SU-DHL-6 (cell line): ENCODE data around the gene CUX1.
"Not testable (repeated sequence)": the region's sequence is repeated elsewhere in the genome, so short reads cannot be mapped to it uniquely, and the experiment has no call there.

ENCODE experiments used
- H2AFZ ChIP-seq: fragments of 200-600 bp; sonication (generic); 2 replicates; pipeline ENCODE4 v1.6.1; 2014; ENCODE audit warnings: low read depth, mild to moderate bottlenecking, moderate library complexity, mixed read lengths, antibody characterized with exemption, low read length; ENCODE audit not compliant: severe bottlenecking
- H3F3A ChIP-seq: fragments of 200-600 bp; shearing (Covaris generic); 2 replicates; pipeline ENCODE4 v1.6.0; 2016; ENCODE audit warnings: antibody characterized with exemption, mild to moderate bottlenecking; ENCODE audit not compliant: insufficient read depth
- H3K27ac ChIP-seq: fragments of 200-600 bp; sonication (generic); 2 replicates; pipeline ENCODE4 v1.5.1; 2016; ENCODE audit warnings: low read depth, mild to moderate bottlenecking, low read length, moderate library complexity, mixed read lengths
- H3K27me3 ChIP-seq: fragments of 200-600 bp; sonication (generic), shearing (Covaris generic); 2 replicates; pipeline ENCODE4 v1.6.0; 2014; ENCODE audit warnings: mild to moderate bottlenecking, low read length
- H3K36me3 ChIP-seq: fragments of 200-600 bp; sonication (generic); 2 replicates; pipeline ENCODE4 v1.6.1; 2014; ENCODE audit warnings: mild to moderate bottlenecking, low read length, mixed read lengths
- H3K4me2 ChIP-seq: fragments of 300-600, 200-600 bp; shearing (Covaris generic), sonication (generic); 2 replicates; pipeline ENCODE4 v1.6.0; 2014; ENCODE audit warnings: low read length, low read depth, mild to moderate bottlenecking; ENCODE audit not compliant: poor library complexity, severe bottlenecking
- H3K4me3 ChIP-seq: fragments of 200-600 bp; sonication (generic); 2 replicates; pipeline ENCODE4 v1.5.1; 2014; ENCODE audit warnings: antibody characterized with exemption, low read length, mild to moderate bottlenecking, mixed read lengths; ENCODE audit not compliant: insufficient read depth, poor library complexity, severe bottlenecking
- H3K79me2 ChIP-seq: fragments of 200-600 bp; sonication (generic); 2 replicates; pipeline ENCODE4 v1.6.1; 2014; ENCODE audit warnings: mild to moderate bottlenecking, low read length, moderate library complexity; ENCODE audit not compliant: insufficient read depth
- H3K9ac ChIP-seq: fragments of 200-600 bp; sonication (generic); 2 replicates; pipeline ENCODE4 v1.7.0; 2014; ENCODE audit warnings: mild to moderate bottlenecking, low read length
- H3K9me2 ChIP-seq: fragments of 200-600 bp; sonication (generic); replicated peaks from 2 replicates; pipeline ENCODE4 v1.6.1; 2014; ENCODE audit warnings: low read length; ENCODE audit not compliant: insufficient read depth
- H3K9me3 ChIP-seq: fragments of 200-600 bp; sonication (generic); 2 replicates; pipeline ENCODE4 v1.6.1; 2014; ENCODE audit warnings: low read length, mixed read lengths; ENCODE audit not compliant: insufficient read depth
- H4K20me1 ChIP-seq: fragments of 200-600 bp; sonication (generic); 2 replicates; pipeline ENCODE4 v1.6.1; 2014; ENCODE audit warnings: low read depth, mild to moderate bottlenecking, antibody characterized with exemption, low read length, moderate library complexity, mixed read lengths
- CTCF ChIP-seq: fragments of 200-600 bp; sonication (generic); IDR thresholded peaks from one replicate; pipeline ENCODE4 v1.5.1; 2017; ENCODE audit warnings: antibody characterized with exemption, mild to moderate bottlenecking, low read length, moderate library complexity; ENCODE audit not compliant: insufficient read depth, poor library complexity, severe bottlenecking
- EZH2phosphoT487 ChIP-seq: fragments of 200-600 bp; sonication (generic), shearing (Covaris generic); conservative IDR thresholded peaks from 2 replicates; pipeline ENCODE4 v1.6.1; 2018; ENCODE audit warnings: mild to moderate bottlenecking, antibody characterized with exemption, low read length, moderate library complexity, mixed read lengths

CUX1 gene

GRCh38 chr7:101884671-101885596 is 67.5 kb downstream of the CUX1 start:
- Histone ChIP-seq H3K4me2 (peak overlapping the region; percentile 54), H2AFZ (no peak overlapping the region), H3K9me2 (no peaks in the 10 kb centered on the region), H3K36me3 (no peaks in the 10 kb centered on the region), H3K9ac (peak overlapping the region; percentile 41), H3K27ac (peak overlapping the region; percentile 79), H4K20me1 (no peaks in the 10 kb centered on the region; the same call in 1 of the 2 replicates), H3F3A (peaks cover 53% of the 10 kb centered on the region), H3K4me3 (peak overlapping the region; percentile 15), H3K9me3 (no peaks in the 10 kb centered on the region), H3K27me3 (no peaks in the 10 kb centered on the region), H3K79me2 (peaks cover 100% of the 10 kb centered on the region)
- TF ChIP-seq EZH2phosphoT487 (no peak), CTCF (no peak)

GRCh38 chr7:101885597-101885955 is 68.2 kb downstream of the CUX1 start:
- Histone ChIP-seq H3F3A (peaks cover 51% of the 10 kb centered on the region), H3K36me3 (no peaks in the 10 kb centered on the region), H3K9me3 (no peaks in the 10 kb centered on the region), H2AFZ (no peak overlapping the region), H3K79me2 (peaks cover 100% of the 10 kb centered on the region), H3K9ac (peak overlapping the region; percentile 41), H3K4me2 (peak overlapping the region; percentile 54), H3K9me2 (no peaks in the 10 kb centered on the region), H3K4me3 (peak overlapping the region; percentile 15), H3K27ac (peak overlapping the region; percentile 79), H3K27me3 (no peaks in the 10 kb centered on the region), H4K20me1 (no peaks in the 10 kb centered on the region; the same call in 1 of the 2 replicates)
- TF ChIP-seq CTCF = no peak
- TF ChIP-seq EZH2phosphoT487 = no peak

GRCh38 chr7:101887352-101887751 is 69.9 kb downstream of the CUX1 start:
- H3K27ac ChIP-seq = peak overlapping the region; percentile 41

GRCh38 chr7:101888564-101888963 is 71.1 kb downstream of the CUX1 start:
- H3K4me2 ChIP-seq = peak overlapping the region; percentile 50
- not testable (repeated sequence) for H3K36me3 ChIP-seq, H3K9me3 ChIP-seq, H3K27me3 ChIP-seq, H4K20me1 ChIP-seq, H3K9me2 ChIP-seq, H2AFZ ChIP-seq, H3K4me3 ChIP-seq
- peaks cover 49% of the 10 kb centered on the region for H3F3A ChIP-seq
- peak overlapping the region; percentile 73 for H3K27ac ChIP-seq
- H3K9ac ChIP-seq = 0 out of 2 replicates have a peak overlapping the region, but pooled peaks have one; percentile 38
- peaks cover 99% of the 10 kb centered on the region for H3K79me2 ChIP-seq

More at GRCh38 chr7:101887352-101887751, 69.9 kb downstream of the CUX1 start:
- not testable (repeated sequence) for H4K20me1 ChIP-seq, H3K4me3 ChIP-seq, H3K9ac ChIP-seq, H3K36me3 ChIP-seq, H3K27me3 ChIP-seq, H3K9me3 ChIP-seq, H2AFZ ChIP-seq, H3K9me2 ChIP-seq
- Histone ChIP-seq H3K79me2 (peaks cover 100% of the 10 kb centered on the region), H3F3A (peaks cover 51% of the 10 kb centered on the region), H3K4me2 (peak overlapping the region; percentile 22)
